IPS-15b (cell line): ENCODE data around the gene FAM117B.
"Not testable (repeated sequence)": the region's sequence is repeated elsewhere in the genome, so short reads cannot be mapped to it uniquely, and the experiment has no call there.

Source experiments
- H3K27me3 ChIP-seq: one replicate; pipeline ENCODE4 v1.6.1; 2013; ENCODE audit warnings: low read length; ENCODE audit not compliant: control insufficient read depth, insufficient read depth
- H3K36me3 ChIP-seq: one replicate; pipeline ENCODE4 v1.6.1; 2013; ENCODE audit warnings: low read length; ENCODE audit not compliant: control insufficient read depth, insufficient read depth
- H3K4me1 ChIP-seq: one replicate; pipeline ENCODE4 v1.6.1; 2013; ENCODE audit warnings: mild to moderate bottlenecking, low read length; ENCODE audit not compliant: control insufficient read depth, insufficient read depth
- H3K4me3 ChIP-seq: one replicate; pipeline ENCODE4 v1.5.1; 2013; ENCODE audit warnings: low read depth, low read length
- H3K9ac ChIP-seq: one replicate; pipeline ENCODE4 v1.6.1; 2013; ENCODE audit warnings: low read depth, mild to moderate bottlenecking, low read length
- H3K9me3 ChIP-seq: one replicate; pipeline ENCODE4 v1.6.1; 2013; ENCODE audit warnings: mild to moderate bottlenecking, low read length; ENCODE audit not compliant: control insufficient read depth, insufficient read depth

FAM117B gene

GRCh38 chr2:202807431-202808138 is 172.8 kb downstream of the FAM117B start:
- H3K9me3 ChIP-seq, H3K4me1 ChIP-seq, H3K27me3 ChIP-seq, H3K36me3 ChIP-seq, H3K9ac ChIP-seq, H3K4me3 ChIP-seq: not testable (repeated sequence)

GRCh38 chr2:202808754-202809153 is 174.0 kb downstream of the FAM117B start:
- Histone ChIP-seq H3K36me3 (no peaks in the 10 kb centered on the region), H3K4me3 (no peak overlapping the region), H3K27me3 (no peaks in the 10 kb centered on the region), H3K4me1 (peaks cover 3% of the 10 kb centered on the region), H3K9ac (no peak overlapping the region), H3K9me3 (no peaks in the 10 kb centered on the region)

- no peaks in the 10 kb centered on the region for H3K36me3 ChIP-seq
- H3K9me3 ChIP-seq, result no peaks in the 10 kb centered on the region
- H3K4me1 ChIP-seq, result no peaks in the 10 kb centered on the region
- no peak overlapping the region for H3K9ac ChIP-seq
- H3K27me3 ChIP-seq, result no peaks in the 10 kb centered on the region
- H3K4me3 ChIP-seq, result no peak overlapping the region
Observed at GRCh38 chr2:202813387-202813786, 178.6 kb downstream of the FAM117B start.

- no peaks in the 10 kb centered on the region for H3K27me3 ChIP-seq
- no peak overlapping the region for H3K4me3 ChIP-seq
- no peaks in the 10 kb centered on the region for H3K36me3 ChIP-seq
- no peaks in the 10 kb centered on the region for H3K4me1 ChIP-seq
- H3K9ac ChIP-seq, result no peak overlapping the region
- no peaks in the 10 kb centered on the region for H3K9me3 ChIP-seq
Observed at GRCh38 chr2:202814226-202814625, 179.5 kb downstream of the FAM117B start.

- Histone ChIP-seq H3K36me3 (no peaks in the 10 kb centered on the region), H3K27me3 (no peaks in the 10 kb centered on the region), H3K9ac (no peak overlapping the region), H3K4me3 (no peak overlapping the region), H3K4me1 (no peaks in the 10 kb centered on the region), H3K9me3 (no peaks in the 10 kb centered on the region)
Observed at GRCh38 chr2:202815548-202816360, 181.0 kb downstream of the FAM117B start.

GRCh38 chr2:202817771-202818170 is 183.0 kb downstream of the FAM117B start:
- Histone ChIP-seq H3K4me3 (no peak overlapping the region), H3K27me3 (no peaks in the 10 kb centered on the region), H3K9me3 (no peaks in the 10 kb centered on the region), H3K9ac (no peak overlapping the region), H3K4me1 (no peaks in the 10 kb centered on the region), H3K36me3 (no peaks in the 10 kb centered on the region)

GRCh38 chr2:202818321-202818720 is 183.6 kb downstream of the FAM117B start:
- Histone ChIP-seq H3K9me3 (no peaks in the 10 kb centered on the region), H3K27me3 (no peaks in the 10 kb centered on the region), H3K4me1 (peaks cover under 1% of the 10 kb centered on the region), H3K9ac (no peak overlapping the region), H3K36me3 (no peaks in the 10 kb centered on the region), H3K4me3 (no peak overlapping the region)
